Tibial artery (tissue), 4 donors: Measurements from ENCODE around the gene KRTAP4-9.
"Not testable (repeated sequence)": the region's sequence is repeated elsewhere in the genome, so short reads cannot be mapped to it uniquely, and the experiment has no call there.

Experiments used
- DNase-seq, 2 donors: peaks; one replicate each; pipeline ENCODE4 v3.0.0-alpha.2; 2019
- H3K27ac ChIP-seq, 2 donors: fragments of 200-600 bp; sonication (generic) in 1 of 2; 1 replicate in 1 of 2; 2 replicates in 1 of 2; pipeline ENCODE4 v1.5.1; 2018 to 2019; ENCODE audit warnings: mild to moderate bottlenecking in 1 of 2
- H3K27me3 ChIP-seq, 2 donors: fragments of 200-600 bp; sonication (generic) in 1 of 2; one replicate each; pipeline versions ENCODE4 v1.5.1 to v1.6.0; 2016 to 2019
- H3K36me3 ChIP-seq, 3 donors: fragments of 200-600 bp; sonication (generic) in 2 of 3; one replicate each; pipeline ENCODE4 v1.5.1; 2016 to 2019; ENCODE audit warnings: mild to moderate bottlenecking in 2 of 3
- H3K4me1 ChIP-seq, 4 donors: fragments of 200-600 bp; sonication (generic) in 2 of 4; 1 replicate in 3 of 4; 2 replicates in 1 of 4; pipeline ENCODE4 v1.5.1; 2016 to 2019
- H3K4me3 ChIP-seq, 2 donors: fragments of 200-600 bp; sonication (generic) in 1 of 2; 1 replicate in 1 of 2; 2 replicates in 1 of 2; pipeline ENCODE4 v1.5.1; 2018 to 2019; ENCODE audit warnings: mild to moderate bottlenecking in 2 of 2
- H3K9me3 ChIP-seq, 3 donors: fragments of 200-600 bp; sonication (generic) in 1 of 3; one replicate each; pipeline ENCODE4 v1.5.1; 2016 to 2019
- CTCF ChIP-seq, 2 experiments: fragments of 200-600 bp in 1 of 2; fragments of 450-650 bp in 1 of 2; IDR thresholded peaks; one replicate each; pipeline ENCODE4 v1.5.1; 2017 to 2019; ENCODE audit warnings: antibody characterized with exemption in 2 of 2, mild to moderate bottlenecking in 1 of 2, moderate library complexity in 1 of 2
- intact Hi-C: fragments of 100-400 bp; cut with DNase I; formaldehyde crosslinking; loops from one replicate; pipeline ENCODE4 v1.15.0; 2023; ENCODE audit warnings: low total_unique reads

Gene KRTAP4-9

GRCh38 chr17:41063449-41063848 lies 41.7 kb upstream of the KRTAP4-9 start:
- TF ChIP-seq CTCF (IDR thresholded peaks at IDR 0.05): no peak
- peaks cover 0 to 34% (median 11%) of the 10 kb centered on the region in 4 donors for H3K4me1 ChIP-seq
- no peaks in the 10 kb centered on the region for H3K9me3 ChIP-seq
- intact Hi-C loops: no loop called here
- H3K27me3 ChIP-seq: no peaks in the 10 kb centered on the region
- DNase-seq: no peak
- H3K4me3 ChIP-seq: no peak overlapping the region
- no peak overlapping the region for H3K27ac ChIP-seq
- no peaks in the 10 kb centered on the region for H3K36me3 ChIP-seq

DNA sequence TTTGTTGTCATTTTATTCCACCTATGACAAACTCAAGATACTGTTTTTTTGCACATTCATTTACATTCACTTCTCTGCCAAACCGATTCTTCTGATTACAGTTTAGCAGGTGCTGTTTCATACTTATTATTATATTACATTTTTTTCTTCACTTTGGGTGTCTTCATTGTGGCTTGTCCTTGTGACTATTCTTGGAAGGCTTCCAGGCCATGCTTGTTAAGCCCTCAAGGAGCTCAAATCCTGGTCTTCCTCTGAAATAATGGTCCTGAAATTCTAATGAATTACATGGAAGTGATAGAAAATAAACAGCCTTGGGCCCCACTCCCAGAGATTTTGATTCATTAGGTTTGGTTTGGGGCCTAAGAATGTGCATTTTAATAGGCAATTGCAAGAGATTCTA lies 40.9 kb upstream of the KRTAP4-9 start:
- H3K36me3 ChIP-seq: no peaks in the 10 kb centered on the region
- no peaks in the 10 kb centered on the region for H3K27me3 ChIP-seq
- H3K4me1 ChIP-seq: peaks cover 0 to 34% (median 11%) of the 10 kb centered on the region in 4 donors
- no peaks in the 10 kb centered on the region for H3K9me3 ChIP-seq
- DNase-seq: no peak
- no peak overlapping the region for H3K4me3 ChIP-seq
- TF ChIP-seq CTCF (IDR thresholded peaks at IDR 0.05): no peak
- H3K27ac ChIP-seq: no peak overlapping the region
- intact Hi-C loops: no loop called here

DNA sequence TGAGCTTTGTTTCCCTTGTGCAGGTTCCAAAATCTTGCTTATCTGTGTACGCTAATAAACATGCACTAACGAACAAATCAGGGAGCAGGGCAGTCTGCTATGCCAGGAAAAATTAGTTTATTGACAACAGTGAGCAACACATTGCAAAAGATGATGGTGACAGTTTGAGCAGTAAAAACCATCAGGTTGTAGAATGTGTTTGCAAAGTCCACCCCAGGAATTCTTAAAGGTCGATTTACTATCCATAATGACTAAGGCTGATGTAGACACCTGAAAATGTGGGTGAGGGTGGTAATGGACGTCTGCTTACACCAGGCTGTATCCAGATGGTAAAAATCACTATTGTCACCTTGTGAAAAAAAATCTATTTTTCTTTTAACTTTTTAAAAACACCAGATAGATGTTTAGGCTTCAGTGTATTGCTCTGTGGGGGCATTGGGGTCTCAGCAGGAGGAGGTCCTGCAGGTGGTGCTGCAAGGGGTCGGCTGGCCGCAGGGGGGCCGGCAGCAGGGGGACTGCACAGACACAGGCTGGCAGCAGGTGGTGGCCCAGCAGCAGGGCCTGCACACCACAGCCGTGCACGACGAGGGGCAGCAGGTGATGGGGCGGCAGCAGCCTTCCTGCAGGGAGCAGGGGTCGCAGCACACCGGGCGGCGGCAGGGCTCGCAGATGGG lies 40.0 kb upstream of the KRTAP4-9 start:
- H3K36me3 ChIP-seq, intact Hi-C loops: not testable (repeated sequence)

GRCh38 chr17:41065829-41066624 lies 39.2 kb upstream of the KRTAP4-9 start, which contains the start of gene KRTAP2-4:
KRTAP2-4 (minus strand) TSS chr17:41065879; CDS start chr17:41065845, 34 bp downstream.
- no peak within 1 kb of the TSS for H3K27ac ChIP-seq
- H3K4me3 ChIP-seq: no peak within 1 kb of the TSS
- DNase-seq: no peak
- H3K27me3 ChIP-seq: no peaks in the 10 kb centered on the region
- no peaks in the 10 kb centered on the region for H3K36me3 ChIP-seq
- H3K4me1 ChIP-seq: peaks cover 0 to 24% (median 7%) of the 10 kb centered on the region in 4 donors
- TF ChIP-seq CTCF (IDR thresholded peaks at IDR 0.05): no peak
- H3K9me3 ChIP-seq: no peaks in the 10 kb centered on the region
- intact Hi-C loops: no loop called here

More for the DNA sequence above, 40.0 kb upstream of the KRTAP4-9 start:
- H3K4me1 ChIP-seq: peaks cover 0 to 32% (median 9%) of the 10 kb centered on the region in 4 donors
- not testable (repeated sequence) for H3K9me3 ChIP-seq, DNase-seq, H3K27me3 ChIP-seq, H3K4me3 ChIP-seq, H3K27ac ChIP-seq

- no peak for DNase-seq
- intact Hi-C loops: no loop called here
- Histone ChIP-seq H3K4me3 (no peak overlapping the region), H3K4me1 (peaks cover 0 to 12% (median 1%) of the 10 kb centered on the region in 4 donors), H3K9me3 (no peaks in the 10 kb centered on the region), H3K36me3 (no peaks in the 10 kb centered on the region), H3K27me3 (no peaks in the 10 kb centered on the region), H3K27ac (no peak overlapping the region)
- TF ChIP-seq CTCF (IDR thresholded peaks at IDR 0.05): no peak
Observed at GRCh38 chr17:41067281-41067680, 37.9 kb upstream of the KRTAP4-9 start.

DNA sequence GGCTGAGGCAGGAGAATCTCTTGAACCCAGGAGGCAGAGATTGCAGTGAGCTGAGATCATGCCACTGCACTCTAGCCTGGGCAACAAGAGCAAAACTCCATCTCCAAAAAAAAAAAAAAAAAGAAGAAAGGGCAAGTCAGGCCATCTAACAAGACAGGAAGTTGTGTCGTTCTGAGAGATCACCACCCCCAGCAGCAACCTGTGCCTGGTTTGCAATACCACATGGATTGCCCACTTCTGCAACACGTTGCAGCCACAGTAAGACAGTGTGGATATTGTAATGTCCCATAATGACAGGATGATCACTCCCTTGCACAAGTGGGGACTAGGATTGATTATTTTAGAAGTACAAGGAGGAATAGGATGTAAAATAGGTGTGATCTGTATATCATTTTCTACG lies 36.2 kb upstream of the KRTAP4-9 start:
- no peak overlapping the region for H3K4me3 ChIP-seq
- no peaks in the 10 kb centered on the region for H3K27me3 ChIP-seq
- intact Hi-C loops: no loop called here
- H3K36me3 ChIP-seq: no peaks in the 10 kb centered on the region
- no peak overlapping the region for H3K27ac ChIP-seq
- H3K9me3 ChIP-seq: no peaks in the 10 kb centered on the region
- H3K4me1 ChIP-seq: no peaks in the 10 kb centered on the region
- no peak for TF ChIP-seq CTCF (IDR thresholded peaks at IDR 0.05)
- DNase-seq: no peak
